Endothelial cell of umbilical vein (primary cell): ENCODE data around the gene MYBPHL. TPM values are rescaled to one million over a fixed set of nuclear protein-coding genes. Genes with fewer than 3 reads are reported as not detected.

Source experiments
- BruUV-seq: library from RNA; stranded (reverse); fragments of 400-500 nt; replicated peaks from 2 replicates; lab custom pipeline; 2021; lab: Mats Ljungman, UMichigan
- CTCF ChIA-PET: fragments of 300-600, 350-600 bp; sonication (Branson Sonifier 250); formaldehyde crosslinking; loops from one replicate; lab custom pipeline; 2021; ENCODE audit warnings: antibody characterized with exemption, inconsistent platforms; lab: Charles Lee
- POLR2A ChIA-PET: fragments of 300-600, 350-600 bp; sonication (Branson Sonifier 250); formaldehyde crosslinking; loops from one replicate; lab custom pipeline; 2021; ENCODE audit warnings: antibody characterized with exemption, inconsistent platforms; lab: Charles Lee
- DNase-seq: peaks from one replicate; pipeline ENCODE4 v3.0.0-alpha.2; 2011; ENCODE audit warnings: low read depth, low spot score
- FAIRE-seq: peaks from 2 replicates; lab custom pipeline; 2011; peaks lifted over from hg19 to GRCh38; lab: Jason Lieb, UNC
- H2AFZ ChIP-seq: 2 replicates; pipeline ENCODE4 v1.6.0; 2012; ENCODE audit warnings: low read depth, low read length, control low read depth, inconsistent platforms
- H3K27ac ChIP-seq: 2 replicates; pipeline ENCODE4 v1.5.1; 2011; ENCODE audit warnings: low read depth, mild to moderate bottlenecking, control low read depth, low read length, moderate library complexity; ENCODE audit not compliant: insufficient read depth
- H3K27me3 ChIP-seq, 2 experiments: 2 replicates each; pipeline versions ENCODE4 v1.6.0 to v1.6.1; 2011; ENCODE audit warnings: low read length in 2 of 2, mixed read lengths in 1 of 2; ENCODE audit not compliant: control insufficient read depth in 2 of 2, insufficient read depth in 2 of 2
- H3K36me3 ChIP-seq, 2 experiments: 2 replicates in 1 of 2; 3 replicates in 1 of 2; pipeline ENCODE4 v1.5.1; 2011; ENCODE audit warnings: low read length in 2 of 2, mild to moderate bottlenecking in 1 of 2, moderate library complexity in 1 of 2; ENCODE audit not compliant: control insufficient read depth in 2 of 2, insufficient read depth in 2 of 2; ENCODE audit errors: extremely low read depth in 1 of 2
- H3K4me1 ChIP-seq: 3 replicates; pipeline ENCODE4 v1.5.1; 2011; ENCODE audit warnings: mild to moderate bottlenecking, low read length; ENCODE audit not compliant: control insufficient read depth, insufficient read depth; ENCODE audit errors: extremely low read depth
- H3K4me2 ChIP-seq: 2 replicates; pipeline ENCODE4 v1.6.1; 2011; ENCODE audit warnings: low read length, control low read depth, mixed read lengths; ENCODE audit not compliant: insufficient read depth
- H3K4me3 ChIP-seq, 3 experiments: fragments of 200-600 bp in 1 of 3; sonication (generic), shearing (Covaris generic) in 1 of 3; replicated peaks in 1 of 3; 2 replicates each; pipeline ENCODE4 v1.5.1; 2011 to 2016; ENCODE audit warnings: control low read depth in 3 of 3, low read length in 3 of 3, mild to moderate bottlenecking in 2 of 3, inconsistent platforms in 1 of 3, low read depth in 1 of 3, moderate library complexity in 1 of 3; ENCODE audit not compliant: insufficient read depth in 1 of 3
- H3K79me2 ChIP-seq: 2 replicates; pipeline ENCODE4 v1.6.0; 2012; ENCODE audit warnings: low read length, inconsistent platforms; ENCODE audit not compliant: control insufficient read depth, insufficient read depth
- H3K9ac ChIP-seq: replicated peaks from 2 replicates; pipeline ENCODE3; 2011; ENCODE audit warnings: low read length, control low read depth; ENCODE audit not compliant: insufficient read depth; ENCODE audit errors: extremely low read depth
- H3K9me1 ChIP-seq: replicated peaks from 3 replicates; pipeline ENCODE4 v1.6.0; 2011; ENCODE audit warnings: mild to moderate bottlenecking, low read length; ENCODE audit not compliant: control insufficient read depth, insufficient read depth; ENCODE audit errors: extremely low read depth
- H3K9me3 ChIP-seq: replicated peaks from 2 replicates; pipeline ENCODE4 v1.5.1; 2012; ENCODE audit warnings: low read length, inconsistent platforms; ENCODE audit not compliant: control insufficient read depth, insufficient read depth
- H4K20me1 ChIP-seq: replicated peaks from 2 replicates; pipeline ENCODE3; 2011; ENCODE audit warnings: mild to moderate bottlenecking, low read length; ENCODE audit not compliant: control insufficient read depth, insufficient read depth; ENCODE audit errors: extremely low read depth
- EZH2 ChIP-seq: IDR thresholded peaks from 2 replicates; pipeline ENCODE4 v1.6.1; 2012; ENCODE audit warnings: borderline replicate concordance, low read depth, mild to moderate bottlenecking, moderate library complexity, low read length, inconsistent platforms; ENCODE audit not compliant: severe bottlenecking
- FOS ChIP-seq: IDR thresholded peaks from 2 replicates; pipeline ENCODE4 v1.6.1; 2011; ENCODE audit warnings: mild to moderate bottlenecking, low read length, moderate library complexity, borderline replicate concordance; ENCODE audit not compliant: insufficient read depth
- GATA2 ChIP-seq: IDR thresholded peaks from 2 replicates; pipeline ENCODE4 v1.7.0; 2011; ENCODE audit warnings: low read depth, mild to moderate bottlenecking, moderate library complexity, mixed read lengths, low read length; ENCODE audit not compliant: insufficient read length, insufficient read depth
- JUN ChIP-seq: IDR thresholded peaks from 2 replicates; pipeline ENCODE4 v1.6.1; 2011; ENCODE audit warnings: borderline replicate concordance, low read depth; ENCODE audit not compliant: insufficient read length, insufficient read depth
- MYC ChIP-seq: IDR thresholded peaks from one replicate; pipeline ENCODE4 v1.6.1; 2011; ENCODE audit warnings: mild to moderate bottlenecking, low read depth, low read length
- POLR2A ChIP-seq: IDR thresholded peaks from 2 replicates; pipeline ENCODE4 v1.6.1; 2012; ENCODE audit warnings: low read depth, mild to moderate bottlenecking, control low read depth, low read length
- POLR2AphosphoS5 ChIP-seq: IDR thresholded peaks from 2 replicates; pipeline ENCODE4 v1.6.1; 2012; ENCODE audit warnings: low read depth, mild to moderate bottlenecking, control low read depth, low read length, moderate library complexity; ENCODE audit not compliant: insufficient read depth
- dilution Hi-C: fragments of 300-500 bp; cut with MboI; formaldehyde crosslinking; loops from one replicate; pipeline ENCODE4 v1.15.0; 2019; ENCODE audit warnings: low sequenced_read_pairs; ENCODE audit not compliant: extremely low pct_ligation_motif_present
- intact Hi-C: fragments of 100-400 bp; cut with micrococcal nuclease; formaldehyde crosslinking; loops from one replicate; pipeline ENCODE4 v1.10.0; 2022
- polyA plus RNA-seq, 4 experiments: library from polyadenylated mRNA; depleted of rRNA in 3 of 4; stranded (reverse) in 3 of 4; unstranded in 1 of 4; fragments of >200 nt; gene quantifications; 2 replicates each; pipeline versions ENCODE4 v1.2.1 to v1.2.3, GENCODE V29; 2011 to 2012; ENCODE audit warnings: missing spikeins in 1 of 4
- total RNA-seq: library from RNA; stranded (reverse); gene quantifications from 2 replicates; pipeline ENCODE4 v1.2.3, GENCODE V29; 2021
- TF ChIP-seq, protein P1 (sequence below): IDR thresholded peaks from 2 replicates; pipeline ENCODE4 v1.6.1; 2011; ENCODE audit not compliant: insufficient read depth, insufficient read length
- TF ChIP-seq, protein P2 (sequence below), 2 donors: IDR thresholded peaks; 1 replicate in 1 of 2; 2 replicates in 1 of 2; pipeline ENCODE4 v1.5.1; 2011; ENCODE audit warnings: low read length in 2 of 2, mild to moderate bottlenecking in 2 of 2, moderate library complexity in 2 of 2, control low read depth in 1 of 2, inconsistent platforms in 1 of 2, low read depth in 1 of 2; ENCODE audit not compliant: insufficient read depth in 1 of 2; ENCODE audit errors: extremely low read depth in 1 of 2

MYBPHL gene
- total and polyA plus RNA-seq, 2 donors (not counting 3 experiments of a cell fraction or from before 2014, with no cell fraction given) = not detected

DNA sequence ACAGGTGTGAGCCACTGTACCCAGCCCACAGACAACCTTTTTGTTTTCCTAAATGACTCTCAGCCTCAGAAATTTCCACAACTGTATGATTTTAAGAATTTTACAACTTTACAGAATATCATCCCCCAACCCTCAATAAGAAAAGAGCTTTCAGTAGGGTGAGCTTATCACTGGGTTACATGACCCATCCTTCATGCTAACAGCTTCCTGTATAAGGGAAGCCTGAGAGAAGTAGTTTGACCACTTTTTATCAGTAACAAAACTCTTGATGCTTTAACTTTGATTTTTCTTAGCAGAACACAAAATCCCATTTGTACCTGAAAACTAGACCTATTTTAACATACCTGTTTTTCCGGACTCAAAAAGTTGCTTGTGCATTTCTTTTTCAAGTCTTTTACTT, 9.7 kb upstream of the MYBPHL start:
- no peak for DNase-seq
- Histone ChIP-seq H3K27me3 (peaks cover 0 to 6% of the 10 kb centered on the region in 2 experiments), H3K36me3 (no peaks in the 10 kb centered on the region), H3K79me2 (no peaks in the 10 kb centered on the region), H3K9ac (no peak overlapping the region), H3K9me3 (no peaks in the 10 kb centered on the region), H3K4me2 (no peak overlapping the region), H4K20me1 (no peaks in the 10 kb centered on the region), H3K9me1 (no peaks in the 10 kb centered on the region), H3K27ac (no peak overlapping the region), H3K4me3 (no peak overlapping the region), H3K4me1 (no peaks in the 10 kb centered on the region), H2AFZ (no peak overlapping the region)
- no peak for FAIRE-seq
- TF ChIP-seq, protein P1, sequence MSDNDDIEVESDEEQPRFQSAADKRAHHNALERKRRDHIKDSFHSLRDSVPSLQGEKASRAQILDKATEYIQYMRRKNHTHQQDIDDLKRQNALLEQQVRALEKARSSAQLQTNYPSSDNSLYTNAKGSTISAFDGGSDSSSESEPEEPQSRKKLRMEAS = no peak
- TF ChIP-seq POLR2A (no peak), MYC (no peak), EZH2 (no peak), FOS (no peak), GATA2 (no peak), POLR2AphosphoS5 (no peak), JUN (no peak)
- TF ChIP-seq, protein P2, sequence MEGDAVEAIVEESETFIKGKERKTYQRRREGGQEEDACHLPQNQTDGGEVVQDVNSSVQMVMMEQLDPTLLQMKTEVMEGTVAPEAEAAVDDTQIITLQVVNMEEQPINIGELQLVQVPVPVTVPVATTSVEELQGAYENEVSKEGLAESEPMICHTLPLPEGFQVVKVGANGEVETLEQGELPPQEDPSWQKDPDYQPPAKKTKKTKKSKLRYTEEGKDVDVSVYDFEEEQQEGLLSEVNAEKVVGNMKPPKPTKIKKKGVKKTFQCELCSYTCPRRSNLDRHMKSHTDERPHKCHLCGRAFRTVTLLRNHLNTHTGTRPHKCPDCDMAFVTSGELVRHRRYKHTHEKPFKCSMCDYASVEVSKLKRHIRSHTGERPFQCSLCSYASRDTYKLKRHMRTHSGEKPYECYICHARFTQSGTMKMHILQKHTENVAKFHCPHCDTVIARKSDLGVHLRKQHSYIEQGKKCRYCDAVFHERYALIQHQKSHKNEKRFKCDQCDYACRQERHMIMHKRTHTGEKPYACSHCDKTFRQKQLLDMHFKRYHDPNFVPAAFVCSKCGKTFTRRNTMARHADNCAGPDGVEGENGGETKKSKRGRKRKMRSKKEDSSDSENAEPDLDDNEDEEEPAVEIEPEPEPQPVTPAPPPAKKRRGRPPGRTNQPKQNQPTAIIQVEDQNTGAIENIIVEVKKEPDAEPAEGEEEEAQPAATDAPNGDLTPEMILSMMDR (IDR thresholded peaks at IDR 0.05; ENCODE audit: extremely low read depth in 1 of 2, insufficient read depth in 1 of 2, low read depth in 1 of 2, low read length in 2 of 2) = no peak
- intact Hi-C loops = no loop called here
- ChIA-PET CTCF (interaction anchor here (1.4 to 1.5 kb wide), 2 partner anchors 23 to 82 kb away, joined by 4 read pairs; no protein-coding TSS in a partner anchor), POLR2A (no interaction called here)
- BruUV-seq = no TSS peak
- dilution Hi-C loops = no loop called here
